GM12878 (cell line): ENCODE measurements around the gene HTRA3. TPM values are rescaled to one million over a fixed set of nuclear protein-coding genes. Genes with fewer than 3 reads are reported as not detected.

ENCODE experiments used
- ATAC-seq: fragments of 200-7000 bp; cut with Tn5 transposase; 3 replicates; pipeline ENCODE4 v1.9.1; 2020; ENCODE audit warnings: mild to moderate bottlenecking, moderate library complexity
- BruUV-seq: library from RNA; stranded (reverse); fragments of 400-500 nt; replicated peaks from 2 replicates; lab custom pipeline; 2021; lab: Mats Ljungman, UMichigan
- CTCF ChIA-PET: fragments of 300-600 bp; sonication (Branson Sonifier 250); formaldehyde crosslinking; extraction: SDS; loops from one replicate; lab custom pipeline; 2021; ENCODE audit warnings: inconsistent platforms; lab: Yijun Ruan, JAX
- POLR2A ChIA-PET: fragments of 350-600 bp; formaldehyde crosslinking; extraction: SDS; loops from one replicate; lab custom pipeline; 2021; ENCODE audit warnings: inconsistent platforms; lab: Charles Lee
- RAD21 ChIA-PET: fragments of 300-600 bp; sonication (Branson Sonifier 250); formaldehyde crosslinking; loops from one replicate; lab custom pipeline; 2023; ENCODE audit warnings: antibody characterized with exemption; ENCODE audit not compliant: unreplicated experiment; lab: Charles Lee
- SMC1A ChIA-PET: fragments of 300-600 bp; sonication (Branson Sonifier 250); formaldehyde crosslinking; loops from one replicate; lab custom pipeline; 2023; ENCODE audit not compliant: unreplicated experiment, uncharacterized antibody; lab: Charles Lee
- DNase-seq: peaks from one replicate; pipeline ENCODE4 v3.0.0-alpha.2; 2011; ENCODE audit warnings: low read depth, low spot score
- FAIRE-seq: peaks from 3 replicates; lab custom pipeline; 2011; peaks lifted over from hg19 to GRCh38; lab: Jason Lieb, UNC
- H2AFZ ChIP-seq: 2 replicates; pipeline ENCODE4 v1.6.0; 2011; ENCODE audit warnings: low read depth, low read length, control low read depth; ENCODE audit not compliant: control insufficient read depth
- H3K27ac ChIP-seq: 2 replicates; pipeline ENCODE4 v1.5.1; 2011; ENCODE audit warnings: control low read depth; ENCODE audit not compliant: control insufficient read depth, insufficient read depth
- H3K27me3 ChIP-seq, 2 experiments: replicated peaks in 1 of 2; 2 replicates each; pipeline versions ENCODE4 v1.6.0 to v1.6.1; 2011; ENCODE audit warnings: low read length in 1 of 2; ENCODE audit not compliant: control insufficient read depth in 2 of 2, insufficient read depth in 2 of 2
- H3K36me3 ChIP-seq, 2 experiments: 2 replicates each; pipeline ENCODE4 v1.5.1; 2011; ENCODE audit warnings: low read length in 1 of 2; ENCODE audit not compliant: control insufficient read depth in 2 of 2, insufficient read depth in 2 of 2
- H3K4me1 ChIP-seq: 2 replicates; pipeline ENCODE4 v1.6.1; 2011; ENCODE audit warnings: mild to moderate bottlenecking, low read length, moderate library complexity, mixed read lengths; ENCODE audit not compliant: control insufficient read depth, insufficient read depth
- H3K4me2 ChIP-seq: 2 replicates; pipeline ENCODE4 v1.6.0; 2011; ENCODE audit warnings: control low read depth; ENCODE audit not compliant: control insufficient read depth, insufficient read depth
- H3K4me3 ChIP-seq: fragments of 200-600 bp; sonication (generic); 2 replicates; pipeline ENCODE4 v1.5.1; 2016
- H3K79me2 ChIP-seq: 2 replicates; pipeline ENCODE4 v1.6.0; 2011; ENCODE audit warnings: low read length; ENCODE audit not compliant: control insufficient read depth, insufficient read depth
- H3K9ac ChIP-seq: 2 replicates; pipeline ENCODE4 v1.8.0; 2011; ENCODE audit warnings: low read length, control low read depth, mixed read lengths; ENCODE audit not compliant: control insufficient read depth, insufficient read depth
- H3K9me3 ChIP-seq: replicated peaks from 3 replicates; pipeline ENCODE4 v1.5.1; 2011; ENCODE audit warnings: mild to moderate bottlenecking, low read length; ENCODE audit not compliant: control insufficient read depth, insufficient read depth
- H4K20me1 ChIP-seq: 2 replicates; pipeline ENCODE4 v1.6.0; 2011; ENCODE audit not compliant: control insufficient read depth, insufficient read depth
- BMI1 ChIP-seq: fragments of 450-650 bp; IDR thresholded peaks from 2 replicates; pipeline ENCODE4 v1.6.1; 2016; ENCODE audit warnings: mild to moderate bottlenecking, moderate library complexity, borderline replicate concordance
- CBFB ChIP-seq: IDR thresholded peaks from 2 replicates; pipeline ENCODE4 v1.6.1; 2016; ENCODE audit warnings: antibody characterized with exemption, low read depth
- KAT2A ChIP-seq: conservative IDR thresholded peaks from 2 replicates; pipeline ENCODE4 v1.6.1; 2011; ENCODE audit warnings: low read depth, low read length; ENCODE audit not compliant: control insufficient read depth
- MYB ChIP-seq: fragments of 150-350 bp; IDR thresholded peaks from 2 replicates; pipeline ENCODE4 v1.6.1; 2014; ENCODE audit warnings: mild to moderate bottlenecking, low read depth, low read length, borderline replicate concordance
- NFXL1 ChIP-seq: fragments of 450-650 bp; IDR thresholded peaks from 2 replicates; pipeline ENCODE4 v1.6.1; 2017; ENCODE audit warnings: antibody characterized with exemption, mild to moderate bottlenecking, borderline replicate concordance
- POLR2AphosphoS5 ChIP-seq: IDR thresholded peaks from 2 replicates; pipeline ENCODE4 v1.6.1; 2011; ENCODE audit warnings: mild to moderate bottlenecking, low read length, inconsistent platforms
- RELA ChIP-seq: fragments of 450-650 bp; IDR thresholded peaks from 2 replicates; pipeline ENCODE4 v1.8.0; 2014; ENCODE audit warnings: borderline replicate concordance; ENCODE audit not compliant: partially characterized antibody
- TAF1 ChIP-seq: IDR thresholded peaks from 2 replicates; pipeline ENCODE4 v1.6.1; 2011; ENCODE audit warnings: mild to moderate bottlenecking, low read depth, low read length, borderline replicate concordance
- ZNF384 ChIP-seq: IDR thresholded peaks from 2 replicates; pipeline ENCODE4 v1.6.1; 2012; ENCODE audit warnings: low read depth, mild to moderate bottlenecking, low read length, improper control_type of control experiment, borderline replicate concordance
- WGBS: methylation state at CpG from one replicate; pipeline ENCODE4 v1.1.6; 2016; ENCODE audit warnings: low lambda C conversion rate; ENCODE audit not compliant: insufficient replicate concordance, insufficient coverage; ENCODE audit errors: missing lambda C conversion rate; 5-methylcytosine and 5-hydroxymethylcytosine counted together
- in situ Hi-C: fragments of 300-500 bp; cut with MboI; formaldehyde crosslinking; loops from 9 replicates; pipeline ENCODE4 v1.14.3; 2018; ENCODE audit warnings: mixed read lengths
- intact Hi-C: fragments of 100-400 bp; cut with micrococcal nuclease; formaldehyde crosslinking; loops from one replicate; pipeline ENCODE4 v1.14.2; 2022; ENCODE audit not compliant: unreplicated experiment
- polyA plus RNA-seq, 11 experiments: library from polyadenylated mRNA; depleted of rRNA in 4 of 11; unstranded in 6 of 11; stranded (reverse) in 5 of 11; fragments of >200 nt; fragmentation: Nextera tagmentation in 4 of 11; fragmentation: Illumina TruSeq in 1 of 11; extraction: Ambion mirVana in 4 of 11; extraction: Trizol in 1 of 11; gene quantifications; 1 replicate in 1 of 11; 2 replicates in 10 of 11; pipeline versions ENCODE4 v1.2.1 to v1.2.3, GENCODE V29; 2011 to 2016; ENCODE audit warnings: inconsistent platforms in 2 of 11, missing spikeins in 2 of 11, low read depth in 1 of 11
- total RNA-seq, 4 experiments: library from RNA; depleted of rRNA in 3 of 4; stranded (reverse); fragments of >200 nt in 3 of 4; fragmentation: Illumina TruSeq in 1 of 4; extraction: Trizol in 1 of 4; gene quantifications; 2 replicates each; pipeline versions ENCODE4 v1.2.1 to v1.2.3, GENCODE V29; 2013 to 2021
- TF ChIP-seq, protein P1 (sequence below): IDR thresholded peaks from 2 replicates; pipeline ENCODE4 v1.6.1; 2011; ENCODE audit warnings: borderline replicate concordance, low read depth, mild to moderate bottlenecking, moderate library complexity, low read length; ENCODE audit not compliant: insufficient read depth, poor library complexity, severe bottlenecking
- TF ChIP-seq, protein P2 (sequence below): fragments of 450-650 bp; IDR thresholded peaks from 2 replicates; pipeline ENCODE4 v1.6.1; 2017; ENCODE audit warnings: borderline replicate concordance
- TF ChIP-seq, protein P3 (sequence below): IDR thresholded peaks from 2 replicates; pipeline ENCODE4 v1.6.1; 2012; ENCODE audit warnings: improper control_type of control experiment, low read depth, low read length; ENCODE audit not compliant: insufficient replicate concordance
- TF ChIP-seq, protein P4 (sequence below): IDR thresholded peaks from 2 replicates; pipeline ENCODE4 v1.6.1; 2012; ENCODE audit warnings: mild to moderate bottlenecking, low read depth, low read length

HTRA3 gene
- total and polyA plus RNA-seq, 10 of the 15 experiments (the other 5 are each of a cell fraction or from before 2014, with no cell fraction given) = 0.04 to 1.2 (median 0.08) TPM; not detected in 7

DNA sequence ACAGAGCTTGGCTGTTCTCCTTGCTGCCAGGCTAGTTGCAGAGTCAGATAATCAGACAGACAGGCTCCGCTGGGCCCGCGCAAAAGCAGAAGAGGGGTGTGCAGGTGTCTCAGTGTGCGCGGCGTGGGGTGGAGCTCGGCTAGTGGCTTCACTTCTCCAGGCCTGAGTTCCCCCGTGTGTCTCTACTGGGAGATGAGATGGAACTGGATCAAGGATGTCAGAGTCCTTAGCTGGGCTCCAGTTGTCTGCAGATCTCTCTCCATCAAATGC, 21.1 kb downstream of the HTRA3 start:
- H3K4me2 ChIP-seq = no peak overlapping the region
- H3K79me2 ChIP-seq = no peaks in the 10 kb centered on the region
- no peaks in the 10 kb centered on the region; a peak in 1 of 4 replicates for H3K27me3 ChIP-seq
- CTCF ChIA-PET = interaction anchor here (1.3 kb wide), 1 partner anchor 50 kb away, joined by 3 read pairs; no protein-coding TSS in a partner anchor
- no peak overlapping the region for H3K27ac ChIP-seq
- H3K4me1 ChIP-seq = no peaks in the 10 kb centered on the region
- DNase-seq = no peak
- POLR2A ChIA-PET = no interaction called here
- H3K36me3 ChIP-seq = no peaks in the 10 kb centered on the region
- RAD21 ChIA-PET = no interaction called here
- no peak overlapping the region for H3K4me3 ChIP-seq
- no peak for ATAC-seq
- SMC1A ChIA-PET = no interaction called here
- in situ Hi-C loops = no loop called here
- intact Hi-C loops = no loop called here
- no peak for FAIRE-seq
- H3K9ac ChIP-seq = no peak overlapping the region
- H3K9me3 ChIP-seq = no peaks in the 10 kb centered on the region
- H4K20me1 ChIP-seq = no peaks in the 10 kb centered on the region
- H2AFZ ChIP-seq = no peak overlapping the region
- no TSS peak for BruUV-seq
- 18% methylated on average over 8 of the region's 8 CpGs for WGBS
- TF ChIP-seq, protein P1, sequence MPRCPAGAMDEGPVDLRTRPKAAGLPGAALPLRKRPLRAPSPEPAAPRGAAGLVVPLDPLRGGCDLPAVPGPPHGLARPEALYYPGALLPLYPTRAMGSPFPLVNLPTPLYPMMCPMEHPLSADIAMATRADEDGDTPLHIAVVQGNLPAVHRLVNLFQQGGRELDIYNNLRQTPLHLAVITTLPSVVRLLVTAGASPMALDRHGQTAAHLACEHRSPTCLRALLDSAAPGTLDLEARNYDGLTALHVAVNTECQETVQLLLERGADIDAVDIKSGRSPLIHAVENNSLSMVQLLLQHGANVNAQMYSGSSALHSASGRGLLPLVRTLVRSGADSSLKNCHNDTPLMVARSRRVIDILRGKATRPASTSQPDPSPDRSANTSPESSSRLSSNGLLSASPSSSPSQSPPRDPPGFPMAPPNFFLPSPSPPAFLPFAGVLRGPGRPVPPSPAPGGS = no peak
- TF ChIP-seq TAF1 (no peak), CBFB (no peak), ZNF384 (no peak), NFXL1 (no peak), BMI1 (no peak), POLR2AphosphoS5 (no peak), RELA (no peak), KAT2A (no peak), MYB (no peak)
- TF ChIP-seq, protein P2, sequence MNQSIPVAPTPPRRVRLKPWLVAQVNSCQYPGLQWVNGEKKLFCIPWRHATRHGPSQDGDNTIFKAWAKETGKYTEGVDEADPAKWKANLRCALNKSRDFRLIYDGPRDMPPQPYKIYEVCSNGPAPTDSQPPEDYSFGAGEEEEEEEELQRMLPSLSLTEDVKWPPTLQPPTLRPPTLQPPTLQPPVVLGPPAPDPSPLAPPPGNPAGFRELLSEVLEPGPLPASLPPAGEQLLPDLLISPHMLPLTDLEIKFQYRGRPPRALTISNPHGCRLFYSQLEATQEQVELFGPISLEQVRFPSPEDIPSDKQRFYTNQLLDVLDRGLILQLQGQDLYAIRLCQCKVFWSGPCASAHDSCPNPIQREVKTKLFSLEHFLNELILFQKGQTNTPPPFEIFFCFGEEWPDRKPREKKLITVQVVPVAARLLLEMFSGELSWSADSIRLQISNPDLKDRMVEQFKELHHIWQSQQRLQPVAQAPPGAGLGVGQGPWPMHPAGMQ = no peak
- TF ChIP-seq, protein P3, sequence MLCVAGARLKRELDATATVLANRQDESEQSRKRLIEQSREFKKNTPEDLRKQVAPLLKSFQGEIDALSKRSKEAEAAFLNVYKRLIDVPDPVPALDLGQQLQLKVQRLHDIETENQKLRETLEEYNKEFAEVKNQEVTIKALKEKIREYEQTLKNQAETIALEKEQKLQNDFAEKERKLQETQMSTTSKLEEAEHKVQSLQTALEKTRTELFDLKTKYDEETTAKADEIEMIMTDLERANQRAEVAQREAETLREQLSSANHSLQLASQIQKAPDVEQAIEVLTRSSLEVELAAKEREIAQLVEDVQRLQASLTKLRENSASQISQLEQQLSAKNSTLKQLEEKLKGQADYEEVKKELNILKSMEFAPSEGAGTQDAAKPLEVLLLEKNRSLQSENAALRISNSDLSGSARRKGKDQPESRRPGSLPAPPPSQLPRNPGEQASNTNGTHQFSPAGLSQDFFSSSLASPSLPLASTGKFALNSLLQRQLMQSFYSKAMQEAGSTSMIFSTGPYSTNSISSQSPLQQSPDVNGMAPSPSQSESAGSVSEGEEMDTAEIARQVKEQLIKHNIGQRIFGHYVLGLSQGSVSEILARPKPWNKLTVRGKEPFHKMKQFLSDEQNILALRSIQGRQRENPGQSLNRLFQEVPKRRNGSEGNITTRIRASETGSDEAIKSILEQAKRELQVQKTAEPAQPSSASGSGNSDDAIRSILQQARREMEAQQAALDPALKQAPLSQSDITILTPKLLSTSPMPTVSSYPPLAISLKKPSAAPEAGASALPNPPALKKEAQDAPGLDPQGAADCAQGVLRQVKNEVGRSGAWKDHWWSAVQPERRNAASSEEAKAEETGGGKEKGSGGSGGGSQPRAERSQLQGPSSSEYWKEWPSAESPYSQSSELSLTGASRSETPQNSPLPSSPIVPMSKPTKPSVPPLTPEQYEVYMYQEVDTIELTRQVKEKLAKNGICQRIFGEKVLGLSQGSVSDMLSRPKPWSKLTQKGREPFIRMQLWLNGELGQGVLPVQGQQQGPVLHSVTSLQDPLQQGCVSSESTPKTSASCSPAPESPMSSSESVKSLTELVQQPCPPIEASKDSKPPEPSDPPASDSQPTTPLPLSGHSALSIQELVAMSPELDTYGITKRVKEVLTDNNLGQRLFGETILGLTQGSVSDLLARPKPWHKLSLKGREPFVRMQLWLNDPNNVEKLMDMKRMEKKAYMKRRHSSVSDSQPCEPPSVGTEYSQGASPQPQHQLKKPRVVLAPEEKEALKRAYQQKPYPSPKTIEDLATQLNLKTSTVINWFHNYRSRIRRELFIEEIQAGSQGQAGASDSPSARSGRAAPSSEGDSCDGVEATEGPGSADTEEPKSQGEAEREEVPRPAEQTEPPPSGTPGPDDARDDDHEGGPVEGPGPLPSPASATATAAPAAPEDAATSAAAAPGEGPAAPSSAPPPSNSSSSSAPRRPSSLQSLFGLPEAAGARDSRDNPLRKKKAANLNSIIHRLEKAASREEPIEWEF = no peak
- TF ChIP-seq, protein P4, sequence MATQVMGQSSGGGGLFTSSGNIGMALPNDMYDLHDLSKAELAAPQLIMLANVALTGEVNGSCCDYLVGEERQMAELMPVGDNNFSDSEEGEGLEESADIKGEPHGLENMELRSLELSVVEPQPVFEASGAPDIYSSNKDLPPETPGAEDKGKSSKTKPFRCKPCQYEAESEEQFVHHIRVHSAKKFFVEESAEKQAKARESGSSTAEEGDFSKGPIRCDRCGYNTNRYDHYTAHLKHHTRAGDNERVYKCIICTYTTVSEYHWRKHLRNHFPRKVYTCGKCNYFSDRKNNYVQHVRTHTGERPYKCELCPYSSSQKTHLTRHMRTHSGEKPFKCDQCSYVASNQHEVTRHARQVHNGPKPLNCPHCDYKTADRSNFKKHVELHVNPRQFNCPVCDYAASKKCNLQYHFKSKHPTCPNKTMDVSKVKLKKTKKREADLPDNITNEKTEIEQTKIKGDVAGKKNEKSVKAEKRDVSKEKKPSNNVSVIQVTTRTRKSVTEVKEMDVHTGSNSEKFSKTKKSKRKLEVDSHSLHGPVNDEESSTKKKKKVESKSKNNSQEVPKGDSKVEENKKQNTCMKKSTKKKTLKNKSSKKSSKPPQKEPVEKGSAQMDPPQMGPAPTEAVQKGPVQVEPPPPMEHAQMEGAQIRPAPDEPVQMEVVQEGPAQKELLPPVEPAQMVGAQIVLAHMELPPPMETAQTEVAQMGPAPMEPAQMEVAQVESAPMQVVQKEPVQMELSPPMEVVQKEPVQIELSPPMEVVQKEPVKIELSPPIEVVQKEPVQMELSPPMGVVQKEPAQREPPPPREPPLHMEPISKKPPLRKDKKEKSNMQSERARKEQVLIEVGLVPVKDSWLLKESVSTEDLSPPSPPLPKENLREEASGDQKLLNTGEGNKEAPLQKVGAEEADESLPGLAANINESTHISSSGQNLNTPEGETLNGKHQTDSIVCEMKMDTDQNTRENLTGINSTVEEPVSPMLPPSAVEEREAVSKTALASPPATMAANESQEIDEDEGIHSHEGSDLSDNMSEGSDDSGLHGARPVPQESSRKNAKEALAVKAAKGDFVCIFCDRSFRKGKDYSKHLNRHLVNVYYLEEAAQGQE = no peak
